ENCODE measurements around the gene TMEM154.

Gene TMEM154

DNA sequence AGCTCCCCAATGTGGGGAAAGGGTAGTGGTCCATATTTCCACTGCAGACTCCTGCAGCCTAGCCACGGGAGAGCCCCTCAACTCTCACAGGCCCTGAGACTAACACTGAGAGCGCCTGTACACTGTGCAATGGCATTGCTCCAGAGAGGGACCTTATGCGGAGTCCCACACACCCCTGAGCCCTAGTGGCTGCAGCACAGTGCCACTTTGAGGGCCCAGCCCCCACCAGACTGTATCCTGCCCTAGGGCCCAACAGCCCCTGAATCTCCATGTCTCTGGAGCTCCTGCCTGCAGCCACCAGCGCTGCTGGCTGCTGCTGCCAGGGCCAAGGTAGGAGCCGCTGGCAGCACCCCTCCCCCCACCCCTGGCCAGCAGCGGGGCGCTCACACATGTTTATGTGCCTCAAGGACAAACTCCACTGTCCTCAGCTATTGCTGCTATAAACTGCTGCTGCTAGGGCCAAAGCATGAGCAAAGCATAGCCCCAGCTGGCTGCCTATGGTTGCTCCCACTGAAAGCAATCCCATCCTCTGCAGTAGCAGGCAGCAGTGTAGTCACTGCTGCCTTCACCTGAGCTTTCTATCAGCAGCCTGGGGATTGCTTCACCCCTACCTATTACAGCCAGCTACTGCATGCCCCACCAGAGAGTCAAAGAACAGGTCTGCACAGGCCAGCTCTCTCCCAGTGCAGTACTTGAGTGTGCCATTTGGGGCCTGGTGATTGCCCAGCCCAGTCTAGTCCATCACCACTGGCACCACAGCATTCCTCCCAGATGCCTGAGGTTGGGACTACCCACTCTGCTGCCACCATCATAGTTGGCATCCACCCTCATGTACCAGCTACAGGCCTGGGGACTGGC is 24.3 kb downstream of the TMEM154 start:
- peaks cover 17% of the 10 kb centered on the region for H3K9me3 ChIP-seq (ENCODE audit: insufficient read depth, low read length)
- TF ChIP-seq EZH2phosphoT487 (IDR thresholded peaks at IDR 0.05; ENCODE audit: low read depth) (no peak), CTCF (IDR thresholded peaks at IDR 0.05; ENCODE audit: low read depth, low read length) (no peak)
- H3K79me2 ChIP-seq (ENCODE audit: low read length), result no peaks in the 10 kb centered on the region
- H3K4me1 ChIP-seq (ENCODE audit: low read length), result peaks cover 5% of the 10 kb centered on the region; the same call in 1 of the 2 replicates
- no peak overlapping the region for H3K9ac ChIP-seq (ENCODE audit: low read length)
- no peaks in the 10 kb centered on the region for H4K20me1 ChIP-seq (ENCODE audit: insufficient read depth, low read length)
- H2AFZ ChIP-seq (ENCODE audit: low read depth, low read length), result no peak overlapping the region
- H3K4me2 ChIP-seq (ENCODE audit: low read length), result no peak overlapping the region
- H3K27ac ChIP-seq (ENCODE audit: low read length), result no peak overlapping the region
- peaks cover 13% of the 10 kb centered on the region for H3K36me3 ChIP-seq (replicated peaks; ENCODE audit: low read depth, low read length)
- no peaks in the 10 kb centered on the region for H3K27me3 ChIP-seq (ENCODE audit: low read depth, low read length)
- no peak overlapping the region for H3K4me3 ChIP-seq (ENCODE audit: low read length)

- H2AFZ ChIP-seq (ENCODE audit: low read depth, low read length), result no peak overlapping the region
- H4K20me1 ChIP-seq (ENCODE audit: insufficient read depth, low read length), result no peaks in the 10 kb centered on the region
- H3K27ac ChIP-seq (ENCODE audit: low read length), result no peak overlapping the region
- no peaks in the 10 kb centered on the region for H3K4me1 ChIP-seq (ENCODE audit: low read length)
- H3K9ac ChIP-seq (ENCODE audit: low read length), result no peak overlapping the region
- H3K9me3 ChIP-seq (ENCODE audit: insufficient read depth, low read length), result peaks cover 7% of the 10 kb centered on the region; the same call in 1 of the 2 replicates
- H3K36me3 ChIP-seq (replicated peaks; ENCODE audit: low read depth, low read length), result peaks cover 5% of the 10 kb centered on the region
- TF ChIP-seq EZH2phosphoT487 (IDR thresholded peaks at IDR 0.05; ENCODE audit: low read depth) (no peak), CTCF (IDR thresholded peaks at IDR 0.05; ENCODE audit: low read depth, low read length) (no peak)
- no peaks in the 10 kb centered on the region for H3K79me2 ChIP-seq (ENCODE audit: low read length)
- H3K4me3 ChIP-seq (ENCODE audit: low read length), result no peak overlapping the region
- no peak overlapping the region for H3K4me2 ChIP-seq (ENCODE audit: low read length)
- H3K27me3 ChIP-seq (ENCODE audit: low read depth, low read length), result no peaks in the 10 kb centered on the region
These were observed 27.7 kb downstream of the TMEM154 start for GRCh38 chr4:152652102-152652501.

- Histone ChIP-seq H3K4me2 (ENCODE audit: low read length) (no peak overlapping the region), H4K20me1 (ENCODE audit: insufficient read depth, low read length) (no peaks in the 10 kb centered on the region), H2AFZ (ENCODE audit: low read depth, low read length) (no peak overlapping the region), H3K9ac (ENCODE audit: low read length) (no peak overlapping the region), H3K36me3 (replicated peaks; ENCODE audit: low read depth, low read length) (peaks cover 5% of the 10 kb centered on the region), H3K27ac (ENCODE audit: low read length) (no peak overlapping the region), H3K4me1 (ENCODE audit: low read length) (no peaks in the 10 kb centered on the region), H3K27me3 (ENCODE audit: low read depth, low read length) (no peaks in the 10 kb centered on the region), H3K4me3 (ENCODE audit: low read length) (no peak overlapping the region), H3K79me2 (ENCODE audit: low read length) (no peaks in the 10 kb centered on the region), H3K9me3 (ENCODE audit: insufficient read depth, low read length) (0 out of 2 replicates have a peak, but pooled peaks cover 4% of the 10 kb centered on the region)
- TF ChIP-seq EZH2phosphoT487 (IDR thresholded peaks at IDR 0.05; ENCODE audit: low read depth) (no peak), CTCF (IDR thresholded peaks at IDR 0.05; ENCODE audit: low read depth, low read length) (no peak)
These were observed 28.2 kb downstream of the TMEM154 start for GRCh38 chr4:152651473-152652060.

DNA sequence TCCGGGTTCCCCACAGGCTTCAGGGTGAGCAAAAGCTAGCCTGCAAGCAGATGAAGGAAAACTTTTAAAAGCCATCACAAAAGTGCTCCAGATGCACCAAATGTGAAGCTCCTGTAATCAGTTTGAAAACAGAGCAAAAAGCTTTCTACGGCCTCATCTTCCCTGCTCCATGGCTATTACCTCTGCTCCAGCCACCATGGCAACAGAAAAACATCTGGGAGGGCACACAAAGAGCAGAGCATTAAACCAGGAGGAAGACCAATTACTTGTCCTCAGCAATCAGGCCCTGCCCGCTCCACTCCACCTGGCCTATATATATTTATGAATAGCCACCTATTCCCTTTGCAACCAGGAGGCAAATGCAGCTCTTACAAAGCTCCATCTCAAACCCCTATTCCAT is 33.6 kb downstream of the TMEM154 start:
- Histone ChIP-seq H3K27ac (ENCODE audit: low read length) (no peak overlapping the region), H3K4me3 (ENCODE audit: low read length) (no peak overlapping the region), H2AFZ (ENCODE audit: low read depth, low read length) (no peak overlapping the region), H3K4me1 (ENCODE audit: low read length) (peaks cover 33% of the 10 kb centered on the region), H3K79me2 (ENCODE audit: low read length) (no peaks in the 10 kb centered on the region), H3K27me3 (ENCODE audit: low read depth, low read length) (no peaks in the 10 kb centered on the region), H3K4me2 (ENCODE audit: low read length) (no peak overlapping the region), H3K9me3 (ENCODE audit: insufficient read depth, low read length) (no peaks in the 10 kb centered on the region), H4K20me1 (ENCODE audit: insufficient read depth, low read length) (no peaks in the 10 kb centered on the region), H3K36me3 (replicated peaks; ENCODE audit: low read depth, low read length) (no peaks in the 10 kb centered on the region), H3K9ac (ENCODE audit: low read length) (no peak overlapping the region)
- TF ChIP-seq EZH2phosphoT487 (IDR thresholded peaks at IDR 0.05; ENCODE audit: low read depth), result no peak
- no peak for TF ChIP-seq CTCF (IDR thresholded peaks at IDR 0.05; ENCODE audit: low read depth, low read length)
